ENCODE data around the gene SLC2A11.

- TF ChIP-seq POLR2A (IDR thresholded peaks at IDR 0.05): no peak
- TF ChIP-seq CTCF (IDR thresholded peaks at IDR 0.05): no peak
These were observed 45.3 kb upstream of the SLC2A11 start for GRCh38 chr22:23812378-23812777.

All from adrenal gland (tissue), 5 donors.